Activated CD4-positive, alpha-beta T cell treated with anti-CD3 and anti-CD28 coated beads, Interleukin-2, Interleukin-4, amounts not matched to agents 100 ng/mL and 50 ng/mL, durations not matched to agents 16 hours and 8 hours (primary cell): ENCODE measurements around the gene USP11.

Source experiments
- DNase-seq: peaks from one replicate; pipeline ENCODE4 v3.0.0-alpha.2; 2020; ENCODE audit warnings: low spot score

Gene USP11

DNA sequence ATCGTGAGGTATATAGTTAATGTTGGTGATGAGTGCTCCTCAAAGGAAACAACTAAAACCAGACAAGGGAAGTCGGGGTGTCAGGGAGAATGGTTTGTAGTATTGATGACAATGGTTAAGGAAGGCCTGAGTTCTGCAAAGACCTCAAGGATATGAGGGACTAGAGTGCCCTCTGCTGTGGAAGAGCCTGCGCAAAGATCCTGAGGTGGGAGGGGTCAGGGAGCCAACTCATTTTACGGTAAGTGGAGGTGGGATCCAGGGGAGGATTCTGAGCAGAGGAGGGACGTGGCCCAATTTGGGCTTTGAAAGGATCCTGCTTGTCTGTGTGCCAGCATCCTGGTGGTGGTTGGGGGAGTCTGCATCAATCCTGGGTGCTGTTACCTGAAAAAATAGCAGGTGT lies 27.8 kb upstream of the USP11 start:
- DNase-seq, result no peak

- no peak for DNase-seq
Observed at GRCh38 chrX:47206316-47206715, 26.5 kb upstream of the USP11 start.

GRCh38 chrX:47208108-47208507 lies 24.7 kb upstream of the USP11 start:
- DNase-seq, result no peak

DNA sequence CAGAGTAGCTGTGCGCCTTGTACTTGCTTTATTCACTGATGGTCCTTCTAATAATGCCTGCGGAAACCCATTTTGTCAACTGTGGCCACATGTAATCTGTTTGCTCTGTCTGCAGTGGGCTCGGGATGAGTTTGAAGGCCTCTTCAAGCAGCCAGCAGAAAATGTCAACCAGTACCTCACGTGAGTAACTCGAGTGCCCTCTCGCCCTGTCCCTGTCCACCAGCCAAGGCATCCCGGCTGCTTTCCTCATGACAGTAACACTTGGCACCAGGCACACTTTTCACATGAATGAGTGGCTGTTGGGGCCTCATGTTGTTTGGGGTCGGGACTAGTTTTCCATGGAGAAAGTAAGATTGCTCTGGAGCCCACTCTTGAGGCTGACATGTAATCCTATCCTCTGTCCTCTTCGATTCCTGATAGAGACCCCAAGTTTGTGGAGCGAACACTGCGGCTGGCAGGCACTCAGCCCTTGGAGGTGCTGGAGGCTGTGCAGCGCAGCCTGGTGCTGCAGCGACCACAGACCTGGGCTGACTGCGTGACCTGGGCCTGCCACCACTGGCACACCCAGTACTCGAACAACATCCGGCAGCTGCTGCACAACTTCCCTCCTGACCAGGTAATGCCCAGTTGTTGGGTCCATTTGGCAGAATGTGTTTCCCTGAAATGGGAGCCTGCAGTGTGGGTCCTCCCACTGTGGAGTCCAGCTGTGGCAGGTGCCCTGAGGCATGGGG lies 23.1 kb upstream of the USP11 start:
- DNase-seq, result no peak

DNA sequence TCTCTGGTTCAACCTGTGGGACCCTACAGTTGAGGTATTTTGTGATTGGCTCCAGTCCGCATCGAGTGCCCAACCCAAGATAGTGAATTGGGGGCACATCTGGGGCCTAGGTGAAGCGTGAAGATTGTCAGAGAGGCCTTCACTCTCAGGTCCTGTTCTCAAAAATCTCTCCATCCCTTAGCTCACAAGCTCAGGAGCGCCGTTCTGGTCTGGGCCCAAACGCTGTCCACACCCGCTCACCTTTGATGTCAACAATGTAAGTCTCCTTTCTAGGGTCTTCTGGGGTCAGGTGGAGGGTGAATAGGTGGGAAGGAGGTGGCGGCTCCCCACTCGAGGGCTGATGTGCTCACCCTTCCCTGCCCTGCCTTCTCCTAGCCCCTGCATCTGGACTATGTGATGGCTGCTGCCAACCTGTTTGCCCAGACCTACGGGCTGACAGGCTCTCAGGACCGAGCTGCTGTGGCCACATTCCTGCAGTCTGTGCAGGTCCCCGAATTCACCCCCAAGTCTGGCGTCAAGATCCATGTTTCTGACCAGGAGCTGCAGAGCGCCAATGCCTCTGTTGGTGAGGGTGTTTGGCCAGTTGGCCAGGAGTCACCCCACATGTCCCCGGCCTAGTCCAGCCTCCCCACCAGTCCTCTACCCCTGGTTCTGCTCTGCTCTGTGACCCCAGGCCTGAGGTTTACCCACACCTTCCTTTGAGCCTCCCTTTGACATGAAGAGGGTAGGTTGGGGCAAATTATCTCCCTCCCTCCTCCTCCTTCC lies 22.0 kb upstream of the USP11 start:
- DNase-seq, result no peak

DNA sequence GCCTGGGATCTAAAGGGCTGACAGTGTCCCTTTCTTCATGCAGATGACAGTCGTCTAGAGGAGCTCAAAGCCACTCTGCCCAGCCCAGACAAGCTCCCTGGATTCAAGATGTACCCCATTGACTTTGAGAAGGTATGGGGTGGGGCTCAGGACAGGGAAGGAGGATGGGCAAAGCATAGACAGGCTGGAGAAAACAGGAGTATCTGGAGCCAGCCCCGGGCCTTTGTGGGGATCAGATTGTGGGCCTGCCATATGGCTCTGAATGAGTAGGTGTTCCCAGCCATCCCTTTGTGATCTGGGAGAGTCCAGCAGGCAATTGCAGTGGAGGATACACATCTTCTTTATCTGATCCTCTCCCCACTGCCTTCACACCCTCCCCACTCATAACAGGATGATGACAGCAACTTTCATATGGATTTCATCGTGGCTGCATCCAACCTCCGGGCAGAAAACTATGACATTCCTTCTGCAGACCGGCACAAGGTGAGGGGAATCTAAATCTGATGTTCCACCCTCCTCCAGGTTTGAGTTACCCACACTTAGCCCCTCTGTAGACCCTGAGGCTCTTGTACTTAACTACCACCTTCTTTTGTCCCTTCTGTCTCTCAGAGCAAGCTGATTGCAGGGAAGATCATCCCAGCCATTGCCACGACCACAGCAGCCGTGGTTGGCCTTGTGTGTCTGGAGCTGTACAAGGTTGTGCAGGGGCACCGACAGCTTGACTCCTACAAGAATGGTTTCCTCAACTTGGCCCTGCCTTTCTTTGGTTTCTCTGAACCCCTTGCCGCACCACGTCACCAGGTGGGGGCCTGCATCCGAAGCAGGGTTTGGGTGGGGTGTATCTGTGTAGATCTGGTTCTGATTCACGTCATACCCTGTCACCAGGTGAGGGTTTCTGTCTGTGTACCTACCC lies 20.2 kb upstream of the USP11 start:
- DNase-seq, result no peak

- no peak for DNase-seq
Observed at GRCh38 chrX:47214435-47215077, 18.3 kb upstream of the USP11 start.

DNA sequence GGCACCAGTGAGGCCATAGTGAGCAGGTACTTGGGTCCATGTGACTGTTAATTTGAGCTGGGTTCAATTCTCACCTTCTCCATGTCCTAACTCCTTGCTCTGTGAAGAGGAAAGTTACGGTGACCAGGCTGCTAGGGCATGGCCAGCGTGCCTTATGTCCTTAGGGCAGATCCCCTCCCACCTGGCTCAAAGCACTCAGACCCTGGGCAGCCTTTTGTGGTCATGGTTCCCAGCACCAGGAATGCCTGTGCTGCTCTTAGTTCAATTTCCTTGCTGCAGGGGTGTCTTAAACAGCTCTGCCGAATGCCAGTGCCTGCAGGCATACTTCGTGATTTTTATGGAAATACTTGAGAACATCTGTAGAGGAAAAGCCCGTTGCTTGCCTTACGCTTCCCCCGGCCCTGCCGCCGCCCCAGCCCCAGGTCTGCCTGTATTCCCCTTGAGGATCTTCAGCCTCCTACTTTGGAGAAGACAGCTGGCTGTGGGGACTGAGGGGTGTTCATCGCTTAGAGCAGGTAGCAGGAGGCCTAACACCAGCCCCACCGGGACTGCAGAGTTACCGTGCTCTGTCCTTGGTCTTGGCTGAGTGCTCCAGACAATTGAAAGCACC lies 17.4 kb upstream of the USP11 start:
- DNase-seq, result no peak

- DNase-seq, result no peak
Observed at GRCh38 chrX:47216393-47216925, 16.4 kb upstream of the USP11 start.

DNA sequence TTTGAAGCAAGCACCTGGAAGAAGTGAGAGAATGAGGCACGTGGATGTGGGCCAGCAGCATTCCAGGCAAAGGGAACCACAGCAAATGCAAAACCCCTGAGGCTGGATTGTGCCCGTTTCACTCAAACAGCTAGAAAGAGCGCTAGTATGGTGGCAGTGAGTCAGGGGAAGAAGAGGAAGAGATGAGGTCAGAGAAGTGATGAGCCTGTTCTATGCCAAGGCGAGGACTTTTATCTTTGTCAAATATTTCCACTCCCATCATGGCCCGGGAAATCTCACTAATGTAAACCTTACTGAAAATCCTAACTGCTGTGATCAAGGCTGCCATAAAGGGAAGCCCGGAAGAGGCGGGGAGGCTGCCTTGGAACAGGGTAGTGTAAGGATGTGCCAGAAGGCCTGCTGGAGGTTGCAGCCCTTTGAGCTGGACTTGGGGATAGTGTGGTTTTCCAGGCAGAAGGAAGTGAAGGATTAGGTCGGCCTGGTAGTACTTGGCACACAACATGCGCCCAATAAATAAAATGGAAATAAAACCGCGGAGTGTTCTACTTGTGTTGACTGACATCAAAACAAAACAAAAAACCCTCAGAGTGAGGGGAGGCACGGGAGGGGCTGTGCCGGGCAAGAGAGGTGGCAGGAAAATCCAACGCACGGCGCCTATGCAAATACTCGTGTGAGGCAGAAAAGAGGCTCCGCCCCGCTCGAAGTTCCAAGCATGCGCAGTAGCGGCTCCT lies 15.5 kb upstream of the USP11 start:
- DNase-seq, result no peak

GRCh38 chrX:47217852-47218279 lies 14.9 kb upstream of the USP11 start:
- DNase-seq, result peak; percentile 98

DNA sequence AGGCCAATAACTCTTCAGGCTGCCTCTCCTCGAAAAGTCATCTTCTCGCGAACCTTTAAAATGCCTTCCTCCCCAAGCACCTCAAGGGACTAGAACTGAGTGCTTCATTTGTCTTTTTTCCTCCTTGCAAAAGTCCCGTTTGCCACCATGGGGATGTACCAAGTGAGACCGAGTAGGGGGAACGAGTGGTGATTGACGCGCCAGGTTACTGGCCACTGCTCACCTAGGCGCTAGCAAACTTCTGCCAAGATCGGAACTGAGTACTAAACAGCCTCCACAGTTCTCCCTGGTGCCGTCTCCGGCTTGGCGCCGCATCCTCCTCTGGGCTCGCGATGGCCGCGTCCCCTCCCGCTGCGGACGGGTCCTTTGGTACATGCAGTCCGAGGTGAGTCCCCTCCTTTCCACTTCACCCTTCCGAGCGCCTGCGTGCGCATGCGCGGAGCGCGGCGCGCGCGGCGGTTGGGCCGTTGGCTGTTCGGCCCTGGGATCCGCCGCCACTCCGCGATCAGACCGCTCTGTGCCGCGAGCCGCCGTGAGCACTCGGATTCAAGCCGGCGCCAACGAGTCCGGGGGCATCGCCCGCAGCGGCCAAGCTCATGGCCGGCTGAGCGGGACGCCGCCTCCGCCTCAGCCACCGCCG lies 14.4 kb upstream of the USP11 start, which contains the start of gene CDK16:
Gene CDK16, plus strand, starts transcription at position 402 of the 640 bp plus-strand sequence. CDS start 4,877 bp downstream, outside the sequence.
- DNase-seq, result peak; percentile 79

GRCh38 chrX:47218920-47219815 lies 13.6 kb upstream of the USP11 start:
- DNase-seq, result peak; percentile 49

DNA sequence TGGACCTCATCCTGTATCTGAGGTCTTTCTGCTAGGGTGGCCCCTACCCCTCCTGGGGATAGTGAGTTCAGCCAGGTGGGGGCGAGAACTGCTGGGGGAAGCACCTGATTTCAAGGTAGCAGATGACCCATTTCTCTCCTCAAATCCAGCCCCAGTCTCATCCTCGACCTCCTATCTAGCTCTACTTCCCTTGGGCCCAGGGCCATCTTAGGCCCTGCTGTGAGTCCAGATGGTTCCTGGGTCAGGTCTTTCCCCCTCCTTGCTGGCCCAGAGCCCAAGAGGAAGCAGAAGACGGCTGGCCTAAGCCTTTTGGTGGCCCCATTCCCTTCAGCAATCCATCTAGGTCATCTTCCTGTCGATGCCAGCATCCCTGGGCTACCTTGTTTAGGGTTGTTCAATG lies 11.1 kb upstream of the USP11 start:
- DNase-seq, result no peak

- no peak for DNase-seq
Observed at GRCh38 chrX:47222751-47223350, 10.0 kb upstream of the USP11 start.

GRCh38 chrX:47223476-47224250 lies 9.1 kb upstream of the USP11 start:
- no peak for DNase-seq

GRCh38 chrX:47224266-47224895 lies 8.4 kb upstream of the USP11 start:
- no peak for DNase-seq
